ENCODE measurements around the gene FOSL1.
A peak's percentile ranks its signal among the peaks of the same experiment; 100 is the strongest.

The FOSL1 gene

DNA sequence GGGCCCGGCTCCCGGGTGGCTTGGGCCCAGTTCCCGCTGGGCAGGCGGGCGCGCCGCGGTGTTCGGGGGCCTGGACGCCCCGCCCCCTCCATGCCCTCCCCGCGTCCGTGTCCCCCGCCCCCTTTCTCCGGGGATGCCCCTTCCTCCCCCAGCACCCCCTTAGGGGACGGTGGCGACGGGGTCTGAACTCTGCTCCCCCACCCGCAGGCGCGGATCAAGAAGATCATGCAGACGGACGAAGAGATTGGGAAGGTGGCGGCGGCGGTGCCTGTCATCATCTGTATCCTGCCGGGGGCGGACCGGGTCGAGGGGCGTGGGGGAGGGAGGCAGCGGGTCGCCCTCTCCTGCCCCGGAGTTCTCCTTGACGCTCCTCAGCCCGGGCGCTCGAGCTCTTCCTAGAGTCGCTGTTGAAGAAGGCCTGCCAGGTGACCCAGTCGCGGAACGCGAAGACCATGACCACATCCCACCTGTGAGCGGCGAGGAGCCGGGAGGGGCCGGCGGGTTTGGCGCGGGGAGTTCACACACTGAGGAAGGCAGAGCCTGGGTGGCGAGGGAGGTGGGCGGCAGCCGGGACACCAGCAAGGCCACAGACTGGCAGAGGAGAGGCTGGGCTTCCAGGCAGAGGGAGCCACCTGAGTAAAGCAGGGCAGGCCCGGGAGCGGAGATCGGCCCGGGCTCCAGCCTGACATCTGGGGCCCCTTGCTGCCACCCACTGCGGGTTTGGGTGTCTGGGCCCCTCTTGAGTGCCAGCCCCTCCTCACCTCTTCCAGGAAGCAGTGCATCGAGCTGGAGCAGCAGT, 19.6 kb upstream of the FOSL1 start:
- peak overlapping the region; percentile 100 for H3K27ac ChIP-seq
- TF ChIP-seq CTCF (conservative IDR thresholded peaks at IDR 0.05), result no peak

GRCh38 chr11:65919141-65919572, 19.0 kb upstream of the FOSL1 start, which contains the start of gene DRAP1:
DRAP1 (plus strand) TSS chr11:65919426; CDS start chr11:65919502, 76 bp downstream.
- H3K27ac ChIP-seq, result peak within 1 kb of the TSS; percentile 100
- TF ChIP-seq CTCF (conservative IDR thresholded peaks at IDR 0.05), result no peak

GRCh38 chr11:65918211-65919140, 18.3 kb upstream of the FOSL1 start, which contains the start of gene C11orf68:
C11orf68 (minus strand) TSS chr11:65919062; CDS start chr11:65919031, 31 bp downstream.
- H3K27ac ChIP-seq, result peak within 1 kb of the TSS; percentile 100
- TF ChIP-seq CTCF (conservative IDR thresholded peaks at IDR 0.05), result no peak

GRCh38 chr11:65917434-65918210, 17.4 kb upstream of the FOSL1 start:
- peak overlapping the region; percentile 100 for H3K27ac ChIP-seq
- TF ChIP-seq CTCF (conservative IDR thresholded peaks at IDR 0.05), result no peak

DNA sequence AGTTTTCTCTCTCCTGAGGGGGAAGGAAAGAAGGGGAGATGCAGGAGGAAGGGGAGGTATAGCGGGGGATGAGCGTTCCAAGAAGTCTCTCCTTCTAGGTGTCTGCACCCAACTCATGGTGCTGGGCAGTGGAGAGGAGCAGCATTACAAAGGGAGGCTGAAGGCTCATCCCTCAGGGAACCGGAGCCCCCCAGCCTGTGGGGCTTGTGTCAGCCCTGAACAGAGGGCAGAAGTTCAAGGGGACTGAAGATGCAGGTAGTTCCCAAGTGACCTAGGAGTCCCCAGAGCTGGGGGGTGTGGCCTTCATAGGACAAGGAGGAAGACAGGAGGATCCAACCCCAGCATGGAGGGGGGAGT, 16.9 kb upstream of the FOSL1 start:
- no peak for TF ChIP-seq CTCF (conservative IDR thresholded peaks at IDR 0.05)
- H3K27ac ChIP-seq, result peak overlapping the region; percentile 100; the same call in 1 of the 2 replicates

GRCh38 chr11:65916391-65916790, 16.2 kb upstream of the FOSL1 start:
- H3K27ac ChIP-seq, result peak overlapping the region; percentile 100; the same call in 1 of the 2 replicates

More at GRCh38 chr11:65916391-65916790, 16.2 kb upstream of the FOSL1 start:
- TF ChIP-seq CTCF (conservative IDR thresholded peaks at IDR 0.05), result no peak

Data from VCaP (cell line).